AG04450 (cell line): Measurements from ENCODE around the gene GRM5. TPM values are rescaled to one million over a fixed set of nuclear protein-coding genes. Genes with fewer than 3 reads are reported as not detected.
"Not testable (repeated sequence)": the region's sequence is repeated elsewhere in the genome, so short reads cannot be mapped to it uniquely, and the experiment has no call there.

ENCODE experiments used
- CTCF ChIA-PET: fragments of 300-600, 350-600 bp; formaldehyde crosslinking; extraction: SDS; loops from one replicate; lab custom pipeline; 2022; ENCODE audit warnings: antibody characterized with exemption, inconsistent platforms; lab: Charles Lee
- POLR2A ChIA-PET: fragments of 350-600 bp; formaldehyde crosslinking; extraction: SDS; loops from one replicate; lab custom pipeline; 2021; ENCODE audit warnings: antibody characterized with exemption, inconsistent platforms; lab: Yijun Ruan, JAX
- DNase-seq: peaks from one replicate; pipeline ENCODE4 v3.0.0-alpha.2; 2011; ENCODE audit warnings: low read depth, low spot score
- H3K27ac ChIP-seq: one replicate; pipeline ENCODE4 v1.5.1; 2012; ENCODE audit warnings: low read depth, low read length, control low read depth
- H3K27me3 ChIP-seq: one replicate; pipeline ENCODE4 v1.6.0; 2012; ENCODE audit warnings: low read length; ENCODE audit not compliant: control insufficient read depth, insufficient read depth
- H3K4me3 ChIP-seq: 2 replicates; pipeline ENCODE4 v1.5.1; 2011; ENCODE audit warnings: mild to moderate bottlenecking, low read depth, low read length, control low read depth
- H3K9me3 ChIP-seq: 2 replicates; pipeline ENCODE4 v1.5.1; 2012; ENCODE audit warnings: low read length; ENCODE audit not compliant: control insufficient read depth, insufficient read depth
- CTCF ChIP-seq: IDR thresholded peaks from 2 replicates; pipeline ENCODE4 v1.5.1; 2011; ENCODE audit warnings: low read depth, low read length, control low read depth, inconsistent platforms
- polyA plus RNA-seq: library from polyadenylated mRNA; depleted of rRNA; stranded (reverse); fragments of >200 nt; gene quantifications from 2 replicates; pipeline ENCODE4 v1.2.3, GENCODE V29; 2011

GRM5 gene
- polyA plus RNA-seq, 1 experiment: 0.01 TPM

- POLR2A ChIA-PET: no interaction called here
- H3K27ac ChIP-seq: no peak overlapping the region
- CTCF ChIA-PET: no interaction called here
- H3K27me3 ChIP-seq: no peaks in the 10 kb centered on the region
- no peak for TF ChIP-seq CTCF
- H3K9me3 ChIP-seq: no peaks in the 10 kb centered on the region
- no peak overlapping the region for H3K4me3 ChIP-seq
- DNase-seq: no peak
These were observed 114.8 kb downstream of the GRM5 start for GRCh38 chr11:88950975-88951374.

DNA sequence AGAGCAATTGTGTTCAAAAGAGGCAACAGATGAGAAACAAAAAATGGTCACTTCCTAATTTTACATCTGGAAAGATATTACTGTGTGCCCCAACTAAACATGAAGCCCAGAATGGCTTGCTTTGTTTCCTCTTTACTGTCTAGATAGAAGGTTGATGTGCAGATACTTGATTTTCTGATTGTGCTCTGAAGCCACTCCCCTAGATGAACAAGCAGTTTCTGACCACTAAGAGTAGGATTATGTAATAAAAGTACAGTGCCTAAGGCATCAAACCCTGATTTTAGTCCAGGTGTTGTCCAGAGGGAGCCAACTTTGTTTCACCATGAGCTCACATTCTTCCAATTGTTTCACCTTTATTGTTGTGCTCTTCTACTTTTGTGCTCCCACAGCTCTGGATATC, 116.9 kb downstream of the GRM5 start:
- CTCF ChIA-PET, H3K27me3 ChIP-seq, H3K4me3 ChIP-seq, H3K27ac ChIP-seq, H3K9me3 ChIP-seq, POLR2A ChIA-PET, DNase-seq: not testable (repeated sequence)

DNA sequence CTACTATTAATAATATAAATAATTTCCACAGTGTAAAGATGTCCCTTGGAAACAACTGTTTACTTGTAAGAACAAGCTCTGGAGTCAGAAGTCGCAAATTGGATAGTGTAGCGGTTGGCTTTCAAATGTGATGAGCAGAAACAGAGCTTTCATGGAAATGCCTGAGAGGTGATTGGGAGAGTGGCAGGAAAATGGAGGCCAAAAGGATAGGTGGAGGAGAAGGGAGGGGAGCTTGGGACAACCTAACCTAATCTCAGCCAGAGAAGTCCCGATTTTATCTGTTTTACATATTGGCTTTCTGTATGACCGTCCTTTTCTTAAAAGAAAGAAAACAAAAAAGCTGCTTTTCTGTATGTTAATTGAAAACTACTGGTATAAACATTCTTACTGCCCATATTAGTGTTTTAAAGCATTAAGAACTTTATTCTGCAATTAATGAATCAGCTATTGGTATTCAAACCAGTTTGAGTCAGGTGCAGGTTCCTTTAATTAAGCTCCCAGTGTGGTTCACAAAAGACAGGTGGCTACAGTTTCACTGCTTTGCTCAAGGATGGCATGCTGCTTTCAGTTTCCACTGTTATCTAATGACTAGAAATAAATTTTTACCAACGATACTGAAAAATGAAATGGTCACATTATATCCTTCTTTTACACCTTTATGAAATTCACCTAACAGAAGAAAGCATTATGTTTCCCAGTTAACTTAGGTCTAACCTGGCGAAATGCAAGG, 117.8 kb downstream of the GRM5 start:
- DNase-seq, H3K9me3 ChIP-seq, H3K27ac ChIP-seq, H3K4me3 ChIP-seq, CTCF ChIA-PET, H3K27me3 ChIP-seq, POLR2A ChIA-PET: not testable (repeated sequence)

- H3K4me3 ChIP-seq, H3K27me3 ChIP-seq, H3K27ac ChIP-seq, DNase-seq, CTCF ChIA-PET, POLR2A ChIA-PET, H3K9me3 ChIP-seq: not testable (repeated sequence)
These were observed 136.1 kb downstream of the GRM5 start for GRCh38 chr11:88929665-88930064.

- H3K4me3 ChIP-seq, H3K27ac ChIP-seq, DNase-seq, H3K9me3 ChIP-seq, H3K27me3 ChIP-seq, CTCF ChIA-PET, POLR2A ChIA-PET: not testable (repeated sequence)
These were observed 148.7 kb downstream of the GRM5 start for GRCh38 chr11:88917065-88917464.

GRCh38 chr11:88909500-88909899, 156.3 kb downstream of the GRM5 start:
- DNase-seq: no peak

GRCh38 chr11:88901436-88901835, 164.3 kb downstream of the GRM5 start:
- POLR2A ChIA-PET, H3K27me3 ChIP-seq, H3K9me3 ChIP-seq, DNase-seq, H3K27ac ChIP-seq, CTCF ChIA-PET, H3K4me3 ChIP-seq: not testable (repeated sequence)

More at GRCh38 chr11:88909500-88909899, 156.3 kb downstream of the GRM5 start:
- POLR2A ChIA-PET: no interaction called here
- Histone ChIP-seq H3K9me3 (no peaks in the 10 kb centered on the region), H3K27me3 (peaks cover 2% of the 10 kb centered on the region), H3K27ac (no peak overlapping the region), H3K4me3 (no peak overlapping the region)
- CTCF ChIA-PET: no interaction called here
- no peak for TF ChIP-seq CTCF

DNA sequence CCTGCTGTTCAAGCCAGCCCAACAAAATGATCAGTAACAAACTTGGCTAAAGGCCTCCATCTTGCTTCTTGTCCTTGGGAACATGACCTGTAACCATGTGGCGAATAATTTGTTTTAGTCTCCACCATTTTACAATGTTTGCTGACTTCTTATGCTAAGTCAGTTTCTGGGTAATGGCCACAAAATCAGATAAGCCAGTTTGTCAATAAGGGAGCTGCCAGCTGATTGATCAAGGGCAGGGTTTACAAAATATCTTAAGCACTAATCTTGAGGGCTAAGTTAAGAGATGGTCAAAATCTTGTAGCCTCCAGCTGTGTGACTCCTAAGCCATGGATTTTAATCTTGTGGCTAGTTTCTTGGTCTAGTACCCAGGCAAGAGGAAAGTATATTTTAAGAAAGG, 176.9 kb downstream of the GRM5 start:
- POLR2A ChIA-PET, DNase-seq, H3K4me3 ChIP-seq, H3K27ac ChIP-seq, H3K27me3 ChIP-seq, H3K9me3 ChIP-seq: not testable (repeated sequence)
- CTCF ChIA-PET: interaction anchor here (1.0 kb wide), 1 partner anchor 336 kb away, joined by 3 read pairs; no protein-coding TSS in a partner anchor
